Endothelial cell of umbilical vein (primary cell): Measurements from ENCODE around the gene GNAS-AS1. TPM values are rescaled to one million over a fixed set of nuclear protein-coding genes. Genes with fewer than 3 reads are reported as not detected.

ENCODE experiments used
- BruUV-seq: library from RNA; stranded (reverse); fragments of 400-500 nt; replicated peaks from 2 replicates; lab custom pipeline; 2021; lab: Mats Ljungman, UMichigan
- CTCF ChIA-PET: fragments of 300-600, 350-600 bp; sonication (Branson Sonifier 250); formaldehyde crosslinking; loops from one replicate; lab custom pipeline; 2021; ENCODE audit warnings: antibody characterized with exemption, inconsistent platforms; lab: Charles Lee
- POLR2A ChIA-PET: fragments of 300-600, 350-600 bp; sonication (Branson Sonifier 250); formaldehyde crosslinking; loops from one replicate; lab custom pipeline; 2021; ENCODE audit warnings: antibody characterized with exemption, inconsistent platforms; lab: Charles Lee
- DNase-seq: peaks from one replicate; pipeline ENCODE4 v3.0.0-alpha.2; 2011; ENCODE audit warnings: low read depth, low spot score
- FAIRE-seq: peaks from 2 replicates; lab custom pipeline; 2011; peaks lifted over from hg19 to GRCh38; lab: Jason Lieb, UNC
- H2AFZ ChIP-seq: 2 replicates; pipeline ENCODE4 v1.6.0; 2012; ENCODE audit warnings: low read depth, low read length, control low read depth, inconsistent platforms
- H3K27ac ChIP-seq: 2 replicates; pipeline ENCODE4 v1.5.1; 2011; ENCODE audit warnings: low read depth, mild to moderate bottlenecking, control low read depth, low read length, moderate library complexity; ENCODE audit not compliant: insufficient read depth
- H3K27me3 ChIP-seq, 2 experiments: 2 replicates each; pipeline versions ENCODE4 v1.6.0 to v1.6.1; 2011; ENCODE audit warnings: low read length in 2 of 2, mixed read lengths in 1 of 2; ENCODE audit not compliant: control insufficient read depth in 2 of 2, insufficient read depth in 2 of 2
- H3K36me3 ChIP-seq, 2 experiments: 2 replicates in 1 of 2; 3 replicates in 1 of 2; pipeline ENCODE4 v1.5.1; 2011; ENCODE audit warnings: low read length in 2 of 2, mild to moderate bottlenecking in 1 of 2, moderate library complexity in 1 of 2; ENCODE audit not compliant: control insufficient read depth in 2 of 2, insufficient read depth in 2 of 2; ENCODE audit errors: extremely low read depth in 1 of 2
- H3K4me1 ChIP-seq: 3 replicates; pipeline ENCODE4 v1.5.1; 2011; ENCODE audit warnings: mild to moderate bottlenecking, low read length; ENCODE audit not compliant: control insufficient read depth, insufficient read depth; ENCODE audit errors: extremely low read depth
- H3K4me2 ChIP-seq: 2 replicates; pipeline ENCODE4 v1.6.1; 2011; ENCODE audit warnings: low read length, control low read depth, mixed read lengths; ENCODE audit not compliant: insufficient read depth
- H3K4me3 ChIP-seq, 3 experiments: fragments of 200-600 bp in 1 of 3; sonication (generic), shearing (Covaris generic) in 1 of 3; replicated peaks in 1 of 3; 2 replicates each; pipeline ENCODE4 v1.5.1; 2011 to 2016; ENCODE audit warnings: control low read depth in 3 of 3, low read length in 3 of 3, mild to moderate bottlenecking in 2 of 3, inconsistent platforms in 1 of 3, low read depth in 1 of 3, moderate library complexity in 1 of 3; ENCODE audit not compliant: insufficient read depth in 1 of 3
- H3K79me2 ChIP-seq: 2 replicates; pipeline ENCODE4 v1.6.0; 2012; ENCODE audit warnings: low read length, inconsistent platforms; ENCODE audit not compliant: control insufficient read depth, insufficient read depth
- H3K9ac ChIP-seq: replicated peaks from 2 replicates; pipeline ENCODE3; 2011; ENCODE audit warnings: low read length, control low read depth; ENCODE audit not compliant: insufficient read depth; ENCODE audit errors: extremely low read depth
- H3K9me1 ChIP-seq: replicated peaks from 3 replicates; pipeline ENCODE4 v1.6.0; 2011; ENCODE audit warnings: mild to moderate bottlenecking, low read length; ENCODE audit not compliant: control insufficient read depth, insufficient read depth; ENCODE audit errors: extremely low read depth
- H3K9me3 ChIP-seq: replicated peaks from 2 replicates; pipeline ENCODE4 v1.5.1; 2012; ENCODE audit warnings: low read length, inconsistent platforms; ENCODE audit not compliant: control insufficient read depth, insufficient read depth
- H4K20me1 ChIP-seq: replicated peaks from 2 replicates; pipeline ENCODE3; 2011; ENCODE audit warnings: mild to moderate bottlenecking, low read length; ENCODE audit not compliant: control insufficient read depth, insufficient read depth; ENCODE audit errors: extremely low read depth
- EZH2 ChIP-seq: IDR thresholded peaks from 2 replicates; pipeline ENCODE4 v1.6.1; 2012; ENCODE audit warnings: borderline replicate concordance, low read depth, mild to moderate bottlenecking, moderate library complexity, low read length, inconsistent platforms; ENCODE audit not compliant: severe bottlenecking
- FOS ChIP-seq: IDR thresholded peaks from 2 replicates; pipeline ENCODE4 v1.6.1; 2011; ENCODE audit warnings: mild to moderate bottlenecking, low read length, moderate library complexity, borderline replicate concordance; ENCODE audit not compliant: insufficient read depth
- GATA2 ChIP-seq: IDR thresholded peaks from 2 replicates; pipeline ENCODE4 v1.7.0; 2011; ENCODE audit warnings: low read depth, mild to moderate bottlenecking, moderate library complexity, mixed read lengths, low read length; ENCODE audit not compliant: insufficient read length, insufficient read depth
- JUN ChIP-seq: IDR thresholded peaks from 2 replicates; pipeline ENCODE4 v1.6.1; 2011; ENCODE audit warnings: borderline replicate concordance, low read depth; ENCODE audit not compliant: insufficient read length, insufficient read depth
- MYC ChIP-seq: IDR thresholded peaks from one replicate; pipeline ENCODE4 v1.6.1; 2011; ENCODE audit warnings: mild to moderate bottlenecking, low read depth, low read length
- POLR2A ChIP-seq: IDR thresholded peaks from 2 replicates; pipeline ENCODE4 v1.6.1; 2012; ENCODE audit warnings: low read depth, mild to moderate bottlenecking, control low read depth, low read length
- POLR2AphosphoS5 ChIP-seq: IDR thresholded peaks from 2 replicates; pipeline ENCODE4 v1.6.1; 2012; ENCODE audit warnings: low read depth, mild to moderate bottlenecking, control low read depth, low read length, moderate library complexity; ENCODE audit not compliant: insufficient read depth
- dilution Hi-C: fragments of 300-500 bp; cut with MboI; formaldehyde crosslinking; loops from one replicate; pipeline ENCODE4 v1.15.0; 2019; ENCODE audit warnings: low sequenced_read_pairs; ENCODE audit not compliant: extremely low pct_ligation_motif_present
- intact Hi-C: fragments of 100-400 bp; cut with micrococcal nuclease; formaldehyde crosslinking; loops from one replicate; pipeline ENCODE4 v1.10.0; 2022
- polyA plus RNA-seq, 4 experiments: library from polyadenylated mRNA; depleted of rRNA in 3 of 4; stranded (reverse) in 3 of 4; unstranded in 1 of 4; fragments of >200 nt; gene quantifications; 2 replicates each; pipeline versions ENCODE4 v1.2.1 to v1.2.3, GENCODE V29; 2011 to 2012; ENCODE audit warnings: missing spikeins in 1 of 4
- total RNA-seq: library from RNA; stranded (reverse); gene quantifications from 2 replicates; pipeline ENCODE4 v1.2.3, GENCODE V29; 2021
- TF ChIP-seq, protein P1 (sequence below): IDR thresholded peaks from 2 replicates; pipeline ENCODE4 v1.6.1; 2011; ENCODE audit not compliant: insufficient read depth, insufficient read length

The GNAS-AS1 gene
- total and polyA plus RNA-seq, 2 donors (not counting 3 experiments of a cell fraction or from before 2014, with no cell fraction given) = 0.11 to 0.58 TPM

DNA sequence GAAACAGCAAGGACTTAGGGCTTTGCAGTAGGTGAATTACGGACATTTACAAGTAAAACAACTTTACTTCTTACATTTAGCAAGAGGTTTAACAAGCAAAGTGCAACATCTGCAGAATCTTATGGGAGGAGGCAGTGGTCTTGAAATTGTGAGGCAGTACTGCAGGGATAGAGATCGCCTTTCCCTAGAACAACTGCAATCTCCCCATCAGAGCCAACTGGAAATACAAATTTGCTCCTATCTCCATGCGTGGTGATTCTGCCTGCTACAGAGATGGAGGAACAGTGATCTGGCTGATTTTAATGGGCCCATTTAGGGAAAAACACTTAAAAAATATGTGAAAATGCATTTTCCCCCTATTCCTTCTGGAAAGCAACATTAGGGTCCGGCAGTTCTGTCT lies 27.7 kb upstream of the GNAS-AS1 start:
- Histone ChIP-seq H3K4me3 (no peak overlapping the region), H3K27ac (no peak overlapping the region), H3K9me3 (no peaks in the 10 kb centered on the region), H2AFZ (no peak overlapping the region), H3K4me2 (no peak overlapping the region), H3K27me3 (peaks cover 0 to 8% of the 10 kb centered on the region in 2 experiments), H3K9ac (no peak overlapping the region), H3K79me2 (no peaks in the 10 kb centered on the region), H4K20me1 (no peaks in the 10 kb centered on the region), H3K4me1 (peaks cover 12% of the 10 kb centered on the region), H3K9me1 (no peaks in the 10 kb centered on the region), H3K36me3 (no peaks in the 10 kb centered on the region)
- dilution Hi-C loops (no loop called here), intact Hi-C loops (no loop called here)
- CTCF ChIA-PET = no interaction called here
- POLR2A ChIA-PET = no interaction called here
- TF ChIP-seq POLR2AphosphoS5 (no peak), POLR2A (no peak), EZH2 (no peak), MYC (no peak), JUN (no peak), FOS (no peak)
- TF ChIP-seq, protein P1, sequence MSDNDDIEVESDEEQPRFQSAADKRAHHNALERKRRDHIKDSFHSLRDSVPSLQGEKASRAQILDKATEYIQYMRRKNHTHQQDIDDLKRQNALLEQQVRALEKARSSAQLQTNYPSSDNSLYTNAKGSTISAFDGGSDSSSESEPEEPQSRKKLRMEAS = no peak
- BruUV-seq = no TSS peak
- FAIRE-seq (no peak), DNase-seq (no peak)

DNA sequence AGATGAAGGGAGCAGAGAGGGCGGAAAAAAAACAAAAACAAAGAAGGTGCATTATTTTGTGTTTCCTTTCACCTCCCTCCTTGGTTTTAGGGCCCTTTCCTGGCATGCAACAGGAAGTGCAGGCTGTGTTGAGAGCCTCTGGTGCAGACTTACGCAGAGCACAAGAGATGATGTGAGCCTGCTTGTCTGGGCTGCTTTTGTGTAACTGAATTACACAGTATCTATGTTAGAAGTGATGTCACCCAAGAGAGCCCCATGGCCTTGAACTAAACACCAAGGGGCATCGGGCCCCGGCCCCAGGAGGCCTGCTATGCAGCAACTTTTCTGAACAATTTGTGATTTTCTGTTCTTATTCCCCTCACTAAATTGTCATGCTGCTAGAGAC lies 27.3 kb upstream of the GNAS-AS1 start:
- Histone ChIP-seq H3K27me3 (peaks cover 0 to 6% of the 10 kb centered on the region in 2 experiments), H3K4me2 (no peak overlapping the region), H2AFZ (no peak overlapping the region), H3K36me3 (no peaks in the 10 kb centered on the region), H3K4me1 (peaks cover 13% of the 10 kb centered on the region), H3K4me3 (no peak overlapping the region), H3K9ac (no peak overlapping the region), H3K79me2 (no peaks in the 10 kb centered on the region), H4K20me1 (no peaks in the 10 kb centered on the region), H3K27ac (no peak overlapping the region), H3K9me3 (no peaks in the 10 kb centered on the region), H3K9me1 (no peaks in the 10 kb centered on the region)
- no peak for FAIRE-seq
- intact Hi-C loops = no loop called here
- no peak for DNase-seq
- no peak for TF ChIP-seq FOS
- TF ChIP-seq GATA2 = no peak
- TF ChIP-seq, protein P1 = no peak
- no peak for TF ChIP-seq MYC
- no peak for TF ChIP-seq JUN
- no TSS peak for BruUV-seq
- POLR2A ChIA-PET = no interaction called here
- CTCF ChIA-PET = no interaction called here
- dilution Hi-C loops = no loop called here
